ENCODE results near the gene ZC3H13.

DNA sequence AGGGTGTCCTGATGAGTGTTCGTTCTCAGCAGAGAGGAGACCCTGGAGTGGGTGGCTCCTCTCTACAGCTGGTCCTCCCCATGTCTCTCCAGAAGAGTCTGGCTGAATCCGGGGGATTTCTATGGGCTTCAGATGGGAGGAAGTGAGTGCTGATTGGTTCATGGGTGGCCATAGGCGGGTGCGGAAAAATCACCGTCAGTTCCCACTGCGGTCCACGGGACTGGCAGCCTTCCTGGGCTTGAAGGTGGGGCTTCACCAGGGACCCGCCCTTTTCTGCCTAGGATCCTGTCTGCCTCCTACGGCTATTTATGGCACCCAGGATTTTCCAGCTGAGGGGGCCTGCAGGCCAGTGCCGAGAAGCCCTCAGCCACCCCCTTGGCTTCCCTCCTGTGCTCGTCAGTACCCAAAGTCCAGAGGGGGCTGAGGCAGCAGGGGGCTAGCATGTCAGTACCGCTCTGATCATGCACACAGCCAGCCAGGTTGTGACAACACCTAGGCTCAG is 33.9 kb upstream of the ZC3H13 start:
- TF ChIP-seq EZH2 (IDR thresholded peaks at IDR 0.05; ENCODE audit: insufficient read depth, poor library complexity, severe bottlenecking): no peak
- TF ChIP-seq EZH2phosphoT487 (IDR thresholded peaks at IDR 0.05; ENCODE audit: insufficient read depth, low read depth): no peak

Data from GM23248 (cell line).